Naive thymus-derived CD8-positive, alpha-beta T cell (primary cell): ENCODE data around the gene PRDM1. TPM values are rescaled to one million over a fixed set of nuclear protein-coding genes. Genes with fewer than 3 reads are reported as not detected.
A peak's percentile ranks its signal among the peaks of the same experiment; 100 is the strongest.

Source experiments
- ATAC-seq, 2 donors: fragments of 150-1000 bp; cut with Tn5 transposase in 1 of 2; sonication (Bioruptor Pico), chemical (Tn5 transposase) in 1 of 2; 1 replicate in 1 of 2; 2 replicates in 1 of 2; pipeline ENCODE4 v1.10.0; 2021; ENCODE audit warnings: mild to moderate bottlenecking in 2 of 2, moderate library complexity in 2 of 2
- POLR2A ChIA-PET: fragments of 350-600 bp; sonication (Branson Sonifier 250); formaldehyde crosslinking; loops from one replicate; lab custom pipeline; 2021; ENCODE audit warnings: antibody characterized with exemption; lab: Charles Lee
- DNase-seq, 10 donors: peaks; one replicate each; pipeline versions ENCODE4 v3.0.0 to v3.0.0-alpha.2; 2020 to 2022
- H3K27ac Mint-ChIP-seq, 10 donors: one replicate each; pipeline ENCODE4 v1.8.0; 2020 to 2022; ENCODE audit warnings: mild to moderate bottlenecking in 10 of 10, mixed read lengths in 10 of 10, moderate library complexity in 4 of 10, inconsistent platforms in 1 of 10
- H3K27me3 Mint-ChIP-seq, 5 donors: one replicate each; pipeline ENCODE4 v1.8.0; 2021 to 2022; ENCODE audit warnings: mixed read lengths in 5 of 5
- H3K36me3 Mint-ChIP-seq, 3 donors: one replicate each; pipeline ENCODE4 v1.8.0; 2020 to 2022; ENCODE audit warnings: mixed read lengths in 3 of 3, mild to moderate bottlenecking in 2 of 3, inconsistent platforms in 1 of 3
- H3K4me1 Mint-ChIP-seq, 4 donors: one replicate each; pipeline ENCODE4 v1.8.0; 2021 to 2022; ENCODE audit warnings: mixed read lengths in 4 of 4
- H3K4me3 Mint-ChIP-seq, 10 donors: one replicate each; pipeline ENCODE4 v1.8.0; 2020 to 2022; ENCODE audit warnings: mild to moderate bottlenecking in 10 of 10, mixed read lengths in 10 of 10, moderate library complexity in 6 of 10, inconsistent platforms in 1 of 10
- H3K9me3 Mint-ChIP-seq, 9 donors: one replicate each; pipeline ENCODE4 v1.8.0; 2020 to 2022; ENCODE audit warnings: mixed read lengths in 9 of 9, mild to moderate bottlenecking in 3 of 9, inconsistent platforms in 1 of 9, moderate library complexity in 1 of 9
- polyA plus RNA-seq, 3 donors: library from polyadenylated mRNA; unstranded; fragments of 300-500 nt; fragmentation: Illumina TruSeq; gene quantifications; one replicate each; pipeline ENCODE4 v1.2.3, GENCODE V29; 2021
- total RNA-seq, 8 experiments: library from RNA in 2 of 8; stranded (reverse) in 2 of 8; gene quantifications; one replicate each; pipeline ENCODE4 v1.2.3 and lab custom pipeline; 2021 to 2026

PRDM1 gene
- total and polyA plus RNA-seq, 5 experiments from 2014 or later: 0.35 to 15.6 (median 0.94) TPM

- ATAC-seq: peak in 1 of 2 donors; percentile 9
- Mint-ChIP-seq H3K4me1 (peaks cover 20 to 68% (median 51%) of the 10 kb centered on the region in 4 donors), H3K27ac (peak overlapping the region in 5 of 10 donors; percentile 42 to 80 (median 53)), H3K36me3 (peaks cover 0 to 5% (median 1%) of the 10 kb centered on the region in 3 donors), H3K27me3 (peaks cover 29 to 90% (median 42%) of the 10 kb centered on the region in 5 donors), H3K4me3 (peak overlapping the region; percentile 73 to 97 (median 86)), H3K9me3 (peaks cover 0 to 2% (median 0%) of the 10 kb centered on the region in 9 donors)
- no peak for DNase-seq
- POLR2A ChIA-PET: interaction anchor here (1.0 kb wide), 2 partner anchors 12 to 93 kb away, joined by 3 to 5 read pairs; no protein-coding TSS in a partner anchor
Observed at GRCh38 chr6:106085692-106085983, 498 bp upstream of the PRDM1 start.

GRCh38 chr6:106086814-106087175 is 659 bp downstream of the PRDM1 start:
- DNase-seq (no peak), ATAC-seq (no peak)
- H3K27me3 Mint-ChIP-seq: peaks cover 29 to 98% (median 48%) of the 10 kb centered on the region in 5 donors
- H3K36me3 Mint-ChIP-seq: peaks cover 0 to 5% (median 1%) of the 10 kb centered on the region in 3 donors
- POLR2A ChIA-PET: interaction anchor here (0.9 to 1.0 kb wide), 3 partner anchors 9 to 94 kb away, joined by 3 to 5 read pairs (median 3); no protein-coding TSS in a partner anchor
- H3K4me1 Mint-ChIP-seq: peaks cover 18 to 74% (median 51%) of the 10 kb centered on the region in 4 donors
- H3K9me3 Mint-ChIP-seq: peaks cover 0 to 2% (median 0%) of the 10 kb centered on the region in 9 donors
- peak overlapping the region in 6 of 10 donors; percentile 11 to 90 (median 72) for H3K4me3 Mint-ChIP-seq
- H3K27ac Mint-ChIP-seq: no peak overlapping the region

DNA sequence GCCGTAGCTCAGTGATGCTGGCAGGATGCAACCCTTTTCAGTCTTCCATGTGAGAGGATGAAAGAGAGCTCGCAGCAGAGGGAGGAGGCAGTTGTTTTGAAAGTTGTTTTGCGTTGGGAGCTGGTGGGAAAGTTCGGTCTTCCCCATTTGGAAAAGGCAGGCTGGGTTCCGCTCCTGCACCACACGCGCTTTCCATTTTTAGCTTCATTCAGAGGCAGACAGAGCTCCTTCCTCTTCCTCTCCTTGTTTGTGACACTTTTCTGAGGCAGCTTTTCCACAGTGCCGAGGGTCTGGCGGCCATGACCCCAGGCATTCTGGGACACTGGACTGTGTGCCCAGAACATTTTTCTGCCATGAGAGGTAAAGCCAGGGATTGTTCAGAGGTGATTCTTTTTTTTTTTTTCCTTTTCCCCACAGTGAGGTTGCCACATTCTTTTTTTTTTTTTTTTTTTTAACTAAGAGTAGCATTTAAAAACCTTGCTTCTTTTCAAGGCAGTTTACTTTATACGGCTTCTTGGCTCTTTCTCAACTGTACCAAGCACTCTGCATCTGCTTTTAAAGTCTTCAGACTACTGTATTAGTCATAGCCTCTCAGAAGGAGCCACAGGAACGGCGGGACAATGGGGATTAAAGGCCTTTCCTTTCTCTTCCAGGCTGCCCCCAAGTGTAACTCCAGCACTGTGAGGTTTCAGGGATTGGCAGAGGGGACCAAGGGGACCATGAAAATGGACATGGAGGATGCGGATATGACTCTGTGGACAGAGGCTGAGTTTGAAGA is 1.6 kb downstream of the PRDM1 start:
- Mint-ChIP-seq H3K4me1 (peaks cover 17 to 76% (median 49%) of the 10 kb centered on the region in 4 donors), H3K36me3 (peaks cover 0 to 5% (median 1%) of the 10 kb centered on the region in 3 donors), H3K27ac (peak overlapping the region in 3 of 10 donors; percentile 10 to 46 (median 13)), H3K4me3 (peak overlapping the region; percentile 44 to 90 (median 52)), H3K27me3 (peaks cover 31 to 98% (median 48%) of the 10 kb centered on the region in 5 donors), H3K9me3 (peaks cover 0 to 2% (median 0%) of the 10 kb centered on the region in 9 donors)
- no peak for DNase-seq
- ATAC-seq: no peak
- POLR2A ChIA-PET: interaction anchor here (0.8 to 1.1 kb wide), 4 partner anchors 9 to 96 kb away, joined by 3 to 9 read pairs (median 4); no protein-coding TSS in a partner anchor

DNA sequence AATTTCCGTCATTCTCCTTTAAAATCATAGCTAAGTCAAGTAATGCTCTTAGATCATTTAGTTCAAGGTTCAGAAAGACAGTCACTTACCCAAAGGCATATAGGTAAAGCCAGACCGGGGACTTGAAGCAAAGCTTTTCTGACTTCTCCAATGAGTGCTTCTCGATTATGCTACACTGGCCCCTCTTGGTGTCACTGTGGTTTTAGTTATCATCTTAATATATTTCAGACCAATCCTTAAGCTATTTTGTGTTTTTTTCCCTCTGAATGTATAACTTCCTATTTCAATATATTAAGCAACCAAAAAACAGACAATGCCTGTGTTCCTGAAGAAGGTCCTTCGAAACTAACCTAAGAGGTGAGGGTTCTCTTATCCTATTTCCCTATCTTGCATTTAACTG is 3.9 kb downstream of the PRDM1 start:
- Mint-ChIP-seq H3K9me3 (peaks cover 0 to 2% (median 0%) of the 10 kb centered on the region in 9 donors), H3K27ac (peak overlapping the region in 3 of 10 donors; percentile 1 to 31 (median 16)), H3K27me3 (peaks cover 33 to 96% (median 49%) of the 10 kb centered on the region in 5 donors), H3K36me3 (peaks cover 0 to 5% (median 1%) of the 10 kb centered on the region in 3 donors), H3K4me3 (peak overlapping the region in 3 of 10 donors; percentile 30 to 62 (median 33)), H3K4me1 (peaks cover 9 to 75% (median 38%) of the 10 kb centered on the region in 4 donors)
- POLR2A ChIA-PET: interaction anchor here (0.7 kb wide), 1 partner anchor 27 kb away, joined by 3 read pairs; no protein-coding TSS in a partner anchor
- ATAC-seq (no peak), DNase-seq (no peak)

DNA sequence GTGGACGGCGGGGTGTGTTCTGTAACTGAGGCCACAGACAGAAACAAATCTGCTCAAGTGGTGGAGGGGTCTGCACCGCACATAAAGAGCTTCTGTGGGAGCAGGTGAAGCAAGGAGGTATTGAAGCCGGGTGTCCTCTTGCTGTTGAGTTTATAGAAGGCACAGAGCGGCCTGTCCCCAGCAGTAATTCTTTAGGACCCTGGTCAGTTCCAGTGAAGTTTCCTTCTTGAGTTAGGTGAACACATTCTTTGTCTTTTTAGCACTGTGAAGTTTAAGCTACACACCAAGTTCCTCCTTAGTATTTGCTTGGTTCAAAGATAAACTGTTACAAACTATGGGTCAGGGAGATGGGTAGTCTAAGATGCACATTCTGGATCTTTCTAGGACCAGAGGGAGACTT is 6.1 kb downstream of the PRDM1 start:
- Mint-ChIP-seq H3K9me3 (peaks cover 0 to 2% (median 0%) of the 10 kb centered on the region in 9 donors), H3K36me3 (peaks cover 0 to 5% (median 1%) of the 10 kb centered on the region in 3 donors), H3K27ac (peak overlapping the region in 1 of 10 donors; percentile 68)

GRCh38 chr6:106094261-106094963 is 8.3 kb downstream of the PRDM1 start:
- H3K27me3 Mint-ChIP-seq: peaks cover 15 to 59% (median 20%) of the 10 kb centered on the region in 5 donors
- DNase-seq: no peak
- ATAC-seq: no peak
- peaks cover 18 to 83% (median 45%) of the 10 kb centered on the region in 4 donors for H3K4me1 Mint-ChIP-seq
- H3K4me3 Mint-ChIP-seq: peak overlapping the region in 2 of 10 donors; percentile 43 to 74
- H3K9me3 Mint-ChIP-seq: no peaks in the 10 kb centered on the region
- POLR2A ChIA-PET: interaction anchor here (0.7 to 1.4 kb wide), 3 partner anchors 11 to 58 kb away, joined by 3 read pairs; no protein-coding TSS in a partner anchor
- peak overlapping the region in 6 of 10 donors; percentile 60 to 87 (median 75) for H3K27ac Mint-ChIP-seq
- peaks cover 0 to 5% (median 1%) of the 10 kb centered on the region in 3 donors for H3K36me3 Mint-ChIP-seq

More for the DNA sequence above, 6.1 kb downstream of the PRDM1 start:
- DNase-seq (no peak), ATAC-seq (no peak)
- peak overlapping the region in 1 of 10 donors; percentile 18 for H3K4me3 Mint-ChIP-seq
- peaks cover 4 to 72% (median 35%) of the 10 kb centered on the region in 4 donors for H3K4me1 Mint-ChIP-seq
- POLR2A ChIA-PET: interaction anchor here (0.6 kb wide), 1 partner anchor 233 kb away, joined by 3 read pairs; the partner anchor contains the start of gene ATG5
- H3K27me3 Mint-ChIP-seq: peaks cover 26 to 81% (median 38%) of the 10 kb centered on the region in 5 donors

- Mint-ChIP-seq H3K4me1 (peaks cover 18 to 85% (median 44%) of the 10 kb centered on the region in 4 donors), H3K4me3 (no peak overlapping the region), H3K36me3 (peaks cover 0 to 1% (median 0%) of the 10 kb centered on the region in 3 donors), H3K9me3 (no peaks in the 10 kb centered on the region), H3K27ac (peak overlapping the region in 2 of 10 donors; percentile 40 to 62), H3K27me3 (peaks cover 11 to 54% (median 16%) of the 10 kb centered on the region in 5 donors)
- POLR2A ChIA-PET: interaction anchor here (1.4 kb wide), 1 partner anchor 34 kb away, joined by 5 read pairs; no protein-coding TSS in a partner anchor
- ATAC-seq (no peak), DNase-seq (no peak)
Observed at GRCh38 chr6:106094964-106095335, 8.8 kb downstream of the PRDM1 start.

DNA sequence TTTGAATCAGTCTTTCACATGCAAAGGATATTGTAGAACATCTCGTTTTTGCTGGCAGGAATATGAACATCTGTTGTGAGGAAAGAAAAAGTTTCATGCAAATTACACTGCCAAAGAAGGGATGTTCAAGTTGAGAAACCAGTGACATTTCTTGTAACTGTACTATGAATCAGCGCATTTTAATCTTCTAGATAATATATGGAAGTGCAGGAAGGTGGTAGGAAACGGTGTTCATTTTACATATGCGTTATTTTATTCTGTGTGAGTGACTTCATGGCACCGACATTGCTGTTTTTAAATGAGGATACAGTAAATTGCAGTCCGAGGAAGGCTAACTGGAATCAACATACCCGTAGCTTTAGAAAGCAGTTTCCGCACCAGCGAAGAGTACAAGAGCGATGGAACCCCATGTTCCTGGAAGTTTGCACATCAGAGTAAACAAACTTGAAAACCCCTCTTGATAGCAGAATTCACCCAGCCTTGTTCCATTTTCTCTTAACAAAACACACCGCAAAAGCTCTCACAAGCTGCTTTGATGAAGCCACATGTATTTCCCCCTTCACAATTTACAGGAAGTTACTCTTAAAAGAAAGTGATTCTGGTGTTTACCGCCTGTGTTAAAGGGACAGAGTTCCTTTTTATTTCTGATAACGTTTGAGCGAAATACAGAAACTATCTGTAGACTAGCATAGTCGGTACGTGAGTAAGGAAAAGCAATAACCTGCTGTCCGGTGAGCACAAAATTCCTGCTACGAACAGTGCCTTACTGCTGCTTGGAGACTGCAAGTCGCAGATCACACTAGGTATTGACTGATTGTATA is 11.5 kb downstream of the PRDM1 start:
- peak overlapping the region; percentile 74 to 93 (median 88) for H3K4me3 Mint-ChIP-seq
- H3K9me3 Mint-ChIP-seq: no peaks in the 10 kb centered on the region

DNA sequence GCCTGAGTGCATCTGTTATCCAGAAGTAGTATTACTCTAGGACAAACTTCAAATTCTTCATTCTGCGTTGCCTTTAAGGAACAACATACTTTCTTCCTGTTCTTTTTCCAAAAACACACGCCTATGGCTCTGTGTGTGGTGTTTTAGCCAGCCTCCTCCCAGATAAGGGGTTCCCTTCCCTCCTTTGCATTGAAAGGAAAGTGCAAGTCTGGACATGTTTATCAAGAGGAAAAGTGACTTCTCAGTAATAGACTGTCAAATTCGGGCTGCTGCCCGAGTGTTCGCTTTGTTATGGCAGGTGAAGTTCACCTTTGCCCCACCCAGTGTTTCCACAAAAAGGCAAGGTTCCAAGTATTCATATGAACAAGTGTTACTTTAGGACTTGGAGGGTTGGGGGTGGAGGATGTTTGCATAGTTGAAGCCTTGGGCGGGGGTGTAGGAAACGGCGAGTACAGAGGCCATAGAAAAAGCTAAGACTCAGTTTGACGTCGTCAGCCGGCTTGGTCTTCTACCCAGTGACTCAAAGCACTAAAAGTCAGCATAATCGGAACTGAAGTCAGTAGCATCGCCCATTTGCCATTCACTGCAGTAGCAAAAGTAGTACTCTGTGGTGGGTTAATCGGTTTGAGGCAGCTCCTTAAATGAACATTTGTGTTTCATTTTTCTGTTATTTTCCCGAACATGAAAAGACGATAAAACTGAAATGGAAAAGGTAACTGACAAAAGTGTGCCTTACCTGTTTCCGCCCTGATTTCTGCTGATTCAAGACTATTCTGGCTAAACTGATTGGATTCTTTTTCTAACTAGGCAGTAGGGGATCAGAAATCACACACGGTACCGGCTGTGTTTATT is 12.5 kb downstream of the PRDM1 start:
- DNase-seq (peak in 8 of 10 donors; percentile 23 to 75 (median 60)), ATAC-seq (peak; percentile 43 to 64)
- H3K27me3 Mint-ChIP-seq: peaks cover 0 to 34% (median 4%) of the 10 kb centered on the region in 5 donors
- H3K4me1 Mint-ChIP-seq: peaks cover 27 to 87% (median 59%) of the 10 kb centered on the region in 4 donors
- peak overlapping the region; percentile 83 to 97 (median 93) for H3K27ac Mint-ChIP-seq
- H3K36me3 Mint-ChIP-seq: no peaks in the 10 kb centered on the region
- peak overlapping the region; percentile 74 to 93 (median 88) for H3K4me3 Mint-ChIP-seq
- POLR2A ChIA-PET: interaction anchor here (1.2 to 2.4 kb wide), 4 partner anchors 7 to 106 kb away, joined by 3 to 9 read pairs (median 6); partner anchors contain the start of gene PRDM1
- no peaks in the 10 kb centered on the region for H3K9me3 Mint-ChIP-seq

More for the DNA sequence above, 11.5 kb downstream of the PRDM1 start:
- Mint-ChIP-seq H3K36me3 (no peaks in the 10 kb centered on the region), H3K4me1 (peaks cover 21 to 83% (median 52%) of the 10 kb centered on the region in 4 donors), H3K27ac (peak overlapping the region; percentile 83 to 97 (median 93)), H3K27me3 (peaks cover 0 to 36% (median 4%) of the 10 kb centered on the region in 5 donors)
- ATAC-seq (peak; percentile 86 to 88), DNase-seq (peak in 9 of 10 donors; percentile 40 to 92 (median 69))
- POLR2A ChIA-PET: interaction anchor here (1.2 to 2.1 kb wide), 3 partner anchors 8 to 105 kb away, joined by 3 to 8 read pairs (median 5); partner anchors contain the start of gene PRDM1

GRCh38 chr6:106099235-106099537 is 13.1 kb downstream of the PRDM1 start:
- ATAC-seq (no peak), DNase-seq (no peak)
- Mint-ChIP-seq H3K9me3 (no peaks in the 10 kb centered on the region), H3K4me3 (peak overlapping the region; percentile 74 to 93 (median 88)), H3K27me3 (peaks cover 0 to 29% (median 4%) of the 10 kb centered on the region in 5 donors), H3K27ac (peak overlapping the region; percentile 10 to 97 (median 93)), H3K36me3 (no peaks in the 10 kb centered on the region), H3K4me1 (peaks cover 31 to 86% (median 61%) of the 10 kb centered on the region in 4 donors)
- POLR2A ChIA-PET: interaction anchor here (2.1 to 2.4 kb wide), 2 partner anchors 18 to 107 kb away, joined by 8 to 9 read pairs; no protein-coding TSS in a partner anchor
